Activated B cell treated with CpG ODN at 0.5 μM for 24 hours (primary cell): ENCODE results near the gene C9orf40. TPM values are rescaled to one million over a fixed set of nuclear protein-coding genes. Genes with fewer than 3 reads are reported as not detected.

Experiments
- ATAC-seq: fragments of 200-7000 bp; cut with Tn5 transposase; one replicate; pipeline ENCODE4 v1.10.0; 2021; ENCODE audit warnings: low read depth, mild to moderate bottlenecking, moderate library complexity
- CTCF ChIA-PET: fragments of 350-600 bp; sonication (Branson Sonifier 250); formaldehyde crosslinking; loops from one replicate; lab custom pipeline; 2021; ENCODE audit warnings: antibody characterized with exemption; lab: Charles Lee
- POLR2A ChIA-PET: fragments of 350-600 bp; sonication (Branson Sonifier 250); formaldehyde crosslinking; loops from one replicate; lab custom pipeline; 2021; ENCODE audit warnings: antibody characterized with exemption; lab: Charles Lee
- DNase-seq: peaks from one replicate; pipeline ENCODE4 v3.0.0; 2022
- H3K27ac Mint-ChIP-seq: one replicate; pipeline ENCODE4 v1.8.0; 2020; ENCODE audit warnings: mixed read lengths
- H3K27me3 Mint-ChIP-seq: one replicate; pipeline ENCODE4 v1.8.0; 2021; ENCODE audit warnings: mixed read lengths
- H3K36me3 Mint-ChIP-seq: one replicate; pipeline ENCODE4 v1.8.0; 2021; ENCODE audit warnings: low read depth, mixed read lengths
- H3K4me1 Mint-ChIP-seq: one replicate; pipeline ENCODE4 v1.8.0; 2021; ENCODE audit warnings: mixed read lengths
- H3K4me3 Mint-ChIP-seq: one replicate; pipeline ENCODE4 v1.8.0; 2020; ENCODE audit warnings: mild to moderate bottlenecking, mixed read lengths
- H3K9me3 Mint-ChIP-seq: one replicate; pipeline ENCODE4 v1.8.0; 2020; ENCODE audit warnings: mixed read lengths
- intact Hi-C: fragments of 100-400 bp; cut with micrococcal nuclease; formaldehyde crosslinking; loops from one replicate; pipeline ENCODE4 v1.15.1; 2024
- total RNA-seq: library from RNA; stranded (reverse); gene quantifications from 2 replicates; pipeline ENCODE4 v1.2.3, GENCODE V29; 2022
- TF ChIP-seq, protein P1 (sequence below): fragments of 200-600 bp; IDR thresholded peaks from one replicate; pipeline ENCODE4 v1.8.0; 2022; ENCODE audit warnings: antibody characterized with exemption, mild to moderate bottlenecking

C9orf40 gene, protein sequence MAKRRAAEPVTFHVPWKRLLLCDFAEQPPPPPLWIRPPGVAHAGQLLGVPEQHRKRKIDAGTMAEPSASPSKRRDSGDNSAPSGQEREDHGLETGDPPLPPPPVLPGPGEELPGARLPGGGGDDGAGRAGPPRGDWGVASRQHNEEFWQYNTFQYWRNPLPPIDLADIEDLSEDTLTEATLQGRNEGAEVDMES
- total RNA-seq, result 4.6 and 5.7 TPM in 2 replicates

DNA sequence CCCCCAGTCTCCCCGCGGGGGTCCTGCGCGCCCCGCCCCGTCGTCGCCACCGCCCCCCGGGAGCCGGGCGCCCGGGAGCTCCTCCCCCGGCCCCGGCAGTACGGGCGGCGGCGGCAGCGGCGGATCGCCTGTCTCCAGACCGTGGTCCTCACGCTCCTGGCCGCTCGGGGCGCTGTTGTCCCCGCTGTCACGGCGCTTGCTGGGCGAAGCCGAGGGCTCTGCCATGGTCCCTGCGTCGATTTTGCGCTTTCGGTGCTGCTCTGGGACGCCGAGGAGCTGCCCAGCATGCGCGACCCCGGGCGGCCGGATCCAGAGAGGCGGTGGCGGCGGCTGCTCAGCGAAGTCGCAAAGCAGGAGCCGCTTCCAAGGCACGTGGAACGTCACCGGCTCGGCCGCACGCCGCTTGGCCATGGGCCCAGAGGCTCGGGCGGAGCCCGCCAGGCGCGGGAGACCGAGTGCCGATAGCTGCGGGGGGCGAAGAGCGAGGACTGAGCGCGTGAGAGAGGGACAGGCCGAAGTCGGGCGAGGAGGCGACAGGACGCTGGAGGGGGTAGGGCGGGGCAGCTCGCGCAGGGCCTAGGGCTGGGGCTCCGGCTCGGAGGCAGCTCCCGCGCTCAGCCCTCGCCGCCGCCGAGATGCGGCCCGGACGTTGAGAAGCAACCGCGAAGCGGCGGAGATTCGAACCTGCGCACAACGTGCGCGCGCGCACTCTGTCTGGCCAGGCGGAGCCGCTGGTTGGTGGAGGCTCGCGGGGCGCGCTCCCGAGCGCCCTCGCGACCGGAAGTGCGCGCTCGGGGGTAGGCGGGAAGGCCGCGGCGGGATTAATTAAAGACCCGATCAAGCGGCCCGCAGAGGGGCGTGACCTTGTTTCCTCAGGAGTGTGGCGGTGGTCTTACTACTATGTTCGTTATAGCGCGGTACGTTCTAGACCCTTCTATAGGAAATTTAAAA lies at the start of gene C9orf40:
Gene C9orf40 (minus strand): TSS at position 712 of the 951 bp plus-strand sequence. CDS start 301 bp downstream, at position 411.
- Mint-ChIP-seq H3K36me3 (peaks cover 8% of the 10 kb centered on the region), H3K4me1 (peaks cover 28% of the 10 kb centered on the region), H3K27ac (peak within 1 kb of the TSS; percentile 95), H3K9me3 (no peaks in the 10 kb centered on the region), H3K4me3 (peak within 1 kb of the TSS; percentile 99), H3K27me3 (no peaks in the 10 kb centered on the region)
- intact Hi-C loops, result loop anchor here (1.0 to 10.0 kb wide), 8 partner anchors 50 to 1802 kb away; partner anchors contain the start of genes CARNMT1, NMRK1, OSTF1 and RFK
- CTCF ChIA-PET, result interaction anchor here (0.6 to 3.1 kb wide), 10 partner anchors 14 to 196 kb away, joined by 3 to 17 read pairs (median 4); partner anchors contain the start of genes CARNMT1, NMRK1 and OSTF1
- ATAC-seq (peak; percentile 89), DNase-seq (peak; percentile 90)
- TF ChIP-seq, protein P1, sequence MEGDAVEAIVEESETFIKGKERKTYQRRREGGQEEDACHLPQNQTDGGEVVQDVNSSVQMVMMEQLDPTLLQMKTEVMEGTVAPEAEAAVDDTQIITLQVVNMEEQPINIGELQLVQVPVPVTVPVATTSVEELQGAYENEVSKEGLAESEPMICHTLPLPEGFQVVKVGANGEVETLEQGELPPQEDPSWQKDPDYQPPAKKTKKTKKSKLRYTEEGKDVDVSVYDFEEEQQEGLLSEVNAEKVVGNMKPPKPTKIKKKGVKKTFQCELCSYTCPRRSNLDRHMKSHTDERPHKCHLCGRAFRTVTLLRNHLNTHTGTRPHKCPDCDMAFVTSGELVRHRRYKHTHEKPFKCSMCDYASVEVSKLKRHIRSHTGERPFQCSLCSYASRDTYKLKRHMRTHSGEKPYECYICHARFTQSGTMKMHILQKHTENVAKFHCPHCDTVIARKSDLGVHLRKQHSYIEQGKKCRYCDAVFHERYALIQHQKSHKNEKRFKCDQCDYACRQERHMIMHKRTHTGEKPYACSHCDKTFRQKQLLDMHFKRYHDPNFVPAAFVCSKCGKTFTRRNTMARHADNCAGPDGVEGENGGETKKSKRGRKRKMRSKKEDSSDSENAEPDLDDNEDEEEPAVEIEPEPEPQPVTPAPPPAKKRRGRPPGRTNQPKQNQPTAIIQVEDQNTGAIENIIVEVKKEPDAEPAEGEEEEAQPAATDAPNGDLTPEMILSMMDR, result peak; percentile 37
- POLR2A ChIA-PET, result interaction anchor here (0.6 to 4.7 kb wide), 9 partner anchors 75 to 179 kb away, joined by 3 to 45 read pairs (median 3); partner anchors contain the start of genes CARNMT1, NMRK1 and OSTF1

DNA sequence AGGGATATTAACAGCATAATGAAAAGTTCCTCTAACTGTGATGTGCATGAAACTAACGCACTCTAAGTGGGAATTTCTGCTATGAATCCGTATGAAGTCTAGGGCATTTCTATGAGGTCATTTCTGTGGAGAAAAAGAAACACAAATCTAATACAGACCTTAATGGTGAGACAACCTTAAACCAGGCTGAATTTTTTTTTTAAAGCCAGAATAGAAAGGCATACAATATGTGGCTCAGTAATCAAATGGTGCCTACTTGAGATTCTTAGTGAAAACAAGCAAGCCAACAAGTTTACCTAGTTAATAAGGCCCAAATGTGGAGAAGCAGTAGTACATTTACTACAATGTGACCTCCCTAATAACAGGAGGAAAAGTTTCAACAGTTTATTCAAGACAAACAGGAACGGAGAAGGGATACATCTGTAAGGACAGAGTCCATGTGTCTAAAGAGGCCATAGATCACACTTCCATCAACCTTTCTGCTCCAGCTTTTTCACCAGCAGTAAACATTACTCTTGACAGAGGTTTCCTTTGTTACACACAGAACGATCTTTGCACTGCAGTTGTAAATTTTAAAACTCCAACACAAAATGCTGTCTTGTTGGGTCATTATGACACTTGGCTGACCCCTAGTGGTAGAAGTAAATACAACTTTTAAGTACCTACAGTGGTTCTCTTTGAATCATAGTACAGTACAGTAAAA lies 49.2 kb upstream of the C9orf40 start:
- peaks cover 9% of the 10 kb centered on the region for H3K4me1 Mint-ChIP-seq
- peaks cover 25% of the 10 kb centered on the region for H3K36me3 Mint-ChIP-seq
- intact Hi-C loops, result loop anchor here (1.0 to 5.0 kb wide), 4 partner anchors 50 to 1800 kb away; partner anchors contain the start of gene C9orf40
- no peak overlapping the region for H3K27ac Mint-ChIP-seq
- CTCF ChIA-PET, result interaction anchor here (0.8 to 8.6 kb wide), 4 partner anchors 29 to 227 kb away, joined by 3 to 178 read pairs (median 8); partner anchors contain the start of gene C9orf40
- ATAC-seq, result peak; percentile 85
- POLR2A ChIA-PET, result no interaction called here
- no peaks in the 10 kb centered on the region for H3K9me3 Mint-ChIP-seq
- H3K4me3 Mint-ChIP-seq, result no peak overlapping the region
- H3K27me3 Mint-ChIP-seq, result no peaks in the 10 kb centered on the region
- DNase-seq, result no peak
- TF ChIP-seq, protein P1, result peak; percentile 40

DNA sequence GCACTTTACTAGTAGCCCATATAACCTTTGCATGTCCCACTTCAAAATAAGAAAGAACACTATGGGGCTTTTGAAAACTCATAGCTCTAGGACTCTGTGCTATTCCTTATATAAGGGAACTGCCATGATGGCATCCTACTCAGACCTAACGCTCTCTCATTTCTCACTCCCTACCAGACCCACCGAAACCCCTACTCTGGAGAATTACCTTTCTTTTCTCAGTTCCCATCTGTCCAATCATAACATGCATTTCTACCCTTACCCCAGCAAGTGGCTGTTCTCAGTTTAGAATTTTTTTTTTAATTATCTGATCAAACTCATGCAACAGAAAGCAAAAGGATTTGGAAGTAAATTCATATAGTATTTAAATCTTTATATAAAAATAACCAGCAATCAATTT lies 48.1 kb upstream of the C9orf40 start:
- peaks cover 9% of the 10 kb centered on the region for H3K4me1 Mint-ChIP-seq
- intact Hi-C loops, result loop anchor here (5.0 kb wide), 1 partner anchor 1799 kb away; no protein-coding TSS in a partner anchor
- no peaks in the 10 kb centered on the region for H3K27me3 Mint-ChIP-seq
- no peaks in the 10 kb centered on the region for H3K9me3 Mint-ChIP-seq
- no peak for DNase-seq
- peaks cover 29% of the 10 kb centered on the region for H3K36me3 Mint-ChIP-seq
- TF ChIP-seq, protein P1, result no peak
- H3K4me3 Mint-ChIP-seq, result no peak overlapping the region
- ChIA-PET CTCF (interaction anchor here (0.7 to 8.6 kb wide), 5 partner anchors 27 to 676 kb away, joined by 3 to 178 read pairs (median 3); partner anchors contain the start of gene CARNMT1), POLR2A (no interaction called here)
- ATAC-seq, result no peak
- no peak overlapping the region for H3K27ac Mint-ChIP-seq

DNA sequence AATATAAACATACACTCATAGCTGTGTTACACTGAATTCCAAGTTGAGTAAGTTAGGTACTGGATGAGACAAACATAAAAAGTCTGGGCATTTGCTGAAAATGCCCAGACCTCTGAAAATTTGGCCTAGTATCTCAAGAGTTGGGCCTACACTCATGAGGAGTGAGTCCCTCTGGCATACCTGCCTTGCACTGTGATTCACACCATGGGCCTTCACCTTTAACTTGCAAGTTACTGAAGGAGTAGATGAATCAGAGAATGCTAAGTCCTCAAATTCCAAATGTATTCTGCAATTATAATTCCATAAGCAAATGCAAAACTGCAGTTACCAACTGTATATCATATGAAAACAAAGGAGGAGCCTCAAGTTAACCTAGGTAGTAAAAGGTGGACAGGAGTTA lies 32.3 kb upstream of the C9orf40 start:
- no peak overlapping the region for H3K4me3 Mint-ChIP-seq
- no peaks in the 10 kb centered on the region for H3K27me3 Mint-ChIP-seq
- no peaks in the 10 kb centered on the region for H3K9me3 Mint-ChIP-seq
- ATAC-seq, result no peak
- intact Hi-C loops, result no loop called here
- ChIA-PET CTCF (interaction anchor here (1.1 kb wide), 1 partner anchor 209 kb away, joined by 3 read pairs; no protein-coding TSS in a partner anchor), POLR2A (no interaction called here)
- no peak for DNase-seq
- H3K27ac Mint-ChIP-seq, result no peak overlapping the region
- H3K4me1 Mint-ChIP-seq, result no peaks in the 10 kb centered on the region
- TF ChIP-seq, protein P1, result no peak
- H3K36me3 Mint-ChIP-seq, result peaks cover 46% of the 10 kb centered on the region
